GM20431 (cell line): ENCODE measurements around the gene SDK2.

Source experiments
- in situ Hi-C: fragments of 300-500 bp; cut with MseI, MboI; formaldehyde crosslinking; loops from one replicate; pipeline ENCODE4 v1.15.0; 2020; ENCODE audit warnings: low sequenced_read_pairs; ENCODE audit not compliant: unreplicated experiment

The SDK2 gene

DNA sequence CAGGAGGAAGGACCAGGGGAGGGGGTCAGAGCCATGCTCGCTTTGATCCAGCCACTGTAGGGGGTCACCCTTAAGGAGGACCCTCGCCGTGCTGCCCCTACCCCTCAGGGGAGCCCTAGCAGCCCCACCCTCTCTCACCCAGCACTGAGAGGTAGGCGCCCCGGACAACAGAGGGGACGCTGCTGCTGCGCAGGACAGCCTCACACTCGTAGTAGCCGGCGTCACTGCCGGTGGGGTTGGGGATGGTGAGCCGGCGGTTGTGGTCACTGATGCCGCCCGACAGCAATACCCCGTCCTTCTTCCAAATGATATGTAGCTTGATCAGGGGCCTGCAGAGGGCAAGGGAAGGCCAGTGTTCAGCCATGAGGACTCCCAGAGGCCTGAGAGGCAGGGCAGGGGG, 206.4 kb downstream of the SDK2 start:
- in situ Hi-C loops = no loop called here

DNA sequence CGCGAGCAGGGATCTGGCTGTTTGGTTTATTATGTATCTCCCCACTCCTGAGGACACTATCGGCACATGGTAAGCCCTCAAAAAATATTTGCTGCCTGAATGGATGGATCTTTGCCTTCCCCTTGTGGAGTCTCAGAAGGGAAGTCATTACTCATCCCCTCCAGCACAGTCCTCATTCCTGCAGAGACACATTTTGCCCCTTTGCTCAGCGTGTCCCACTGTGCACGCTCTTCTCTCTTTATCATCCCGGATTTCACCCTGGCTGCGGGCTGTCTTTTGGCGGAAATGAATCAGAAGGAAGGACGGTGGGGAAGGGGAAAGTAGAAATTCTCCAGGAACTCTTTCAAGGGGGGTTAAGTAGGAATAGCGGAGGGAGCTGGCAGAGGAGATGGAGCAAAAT, 207.3 kb downstream of the SDK2 start:
- in situ Hi-C loops = no loop called here

DNA sequence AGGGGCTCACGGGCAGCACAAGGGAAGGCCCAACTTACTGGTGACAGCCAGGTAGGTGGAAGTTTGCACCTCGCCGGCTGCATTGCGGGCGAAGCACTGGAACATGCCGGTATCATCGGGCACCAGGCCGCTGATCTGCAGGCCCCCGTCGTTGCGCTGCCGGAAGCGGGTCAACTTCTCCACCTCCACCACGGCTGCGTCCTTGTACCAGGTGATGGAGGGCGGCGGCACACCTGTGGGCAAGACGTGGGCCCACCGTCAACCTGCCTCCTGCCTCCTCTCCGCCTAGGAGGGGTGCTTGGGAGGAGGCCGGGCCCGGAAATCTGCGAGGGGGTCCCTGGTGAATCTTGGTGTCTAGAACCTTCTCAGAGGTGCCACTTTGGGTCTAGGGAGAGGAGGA, 208.8 kb downstream of the SDK2 start:
- in situ Hi-C loops = no loop called here

DNA sequence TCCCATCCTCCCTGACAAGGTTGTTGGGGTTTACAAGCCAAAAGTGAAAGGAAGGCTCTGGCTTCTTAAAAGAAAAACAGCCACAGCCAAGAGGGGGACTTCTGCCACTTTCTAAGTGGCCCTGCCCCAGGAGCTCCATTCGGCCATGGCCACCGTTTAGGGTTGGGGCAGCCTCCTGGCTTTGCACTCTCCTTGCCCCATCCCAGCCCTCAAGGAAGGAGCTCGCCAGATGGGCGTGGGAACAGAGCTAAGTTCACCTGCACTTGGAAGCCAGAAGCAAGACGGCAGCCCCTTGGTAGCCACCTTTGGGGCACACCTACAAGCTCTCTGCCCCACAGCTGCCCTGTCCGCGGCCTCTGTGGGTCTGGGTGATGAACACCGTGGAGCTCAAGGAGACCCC, 210.1 kb downstream of the SDK2 start:
- in situ Hi-C loops = no loop called here

DNA sequence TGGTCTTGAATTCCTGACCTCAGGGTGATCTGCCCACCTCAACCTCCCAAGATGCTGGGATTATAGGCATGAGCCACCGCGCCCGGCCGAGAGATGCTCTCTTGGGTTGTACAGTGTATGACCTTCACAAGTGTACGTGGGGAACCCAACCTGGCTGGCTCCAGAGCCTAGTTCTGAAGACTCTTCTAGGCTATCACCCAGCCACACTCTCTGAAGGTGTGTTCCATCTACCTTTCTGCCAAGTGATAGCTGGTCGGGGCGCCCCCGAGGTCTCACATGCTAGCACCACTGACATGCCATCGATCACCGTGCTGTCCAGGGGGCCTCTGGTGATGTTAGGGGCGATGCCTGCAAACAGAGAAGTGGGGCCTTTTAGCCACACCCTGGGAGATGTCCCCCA, 210.7 kb downstream of the SDK2 start:
- in situ Hi-C loops = no loop called here

DNA sequence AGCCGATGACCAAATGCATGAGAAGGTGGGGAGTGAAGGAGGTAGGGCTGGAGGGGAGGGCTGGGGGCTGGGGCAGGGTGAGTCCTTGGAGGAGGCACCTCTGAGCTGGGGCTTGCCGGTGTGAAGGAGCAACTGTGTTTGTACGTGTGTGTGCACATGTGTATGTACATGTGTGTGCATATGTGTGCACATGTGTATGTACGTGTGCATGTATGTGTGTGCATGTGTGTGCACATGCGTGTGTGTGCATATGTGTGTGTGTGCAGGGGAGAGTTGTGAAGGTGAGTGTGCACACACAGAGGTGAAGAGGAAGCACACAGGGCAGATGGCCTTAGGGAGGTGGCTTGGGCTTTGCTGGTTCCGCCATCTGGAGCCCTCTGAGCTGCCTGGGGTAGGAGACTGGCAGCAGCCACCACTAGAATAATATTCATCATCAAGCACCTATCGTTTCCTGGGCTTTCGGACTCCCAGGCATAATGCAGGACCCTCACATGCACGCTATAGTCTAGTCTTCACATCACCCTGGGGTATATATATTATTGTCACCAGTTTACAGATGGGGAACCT, 211.5 kb downstream of the SDK2 start:
- in situ Hi-C loops = no loop called here

DNA sequence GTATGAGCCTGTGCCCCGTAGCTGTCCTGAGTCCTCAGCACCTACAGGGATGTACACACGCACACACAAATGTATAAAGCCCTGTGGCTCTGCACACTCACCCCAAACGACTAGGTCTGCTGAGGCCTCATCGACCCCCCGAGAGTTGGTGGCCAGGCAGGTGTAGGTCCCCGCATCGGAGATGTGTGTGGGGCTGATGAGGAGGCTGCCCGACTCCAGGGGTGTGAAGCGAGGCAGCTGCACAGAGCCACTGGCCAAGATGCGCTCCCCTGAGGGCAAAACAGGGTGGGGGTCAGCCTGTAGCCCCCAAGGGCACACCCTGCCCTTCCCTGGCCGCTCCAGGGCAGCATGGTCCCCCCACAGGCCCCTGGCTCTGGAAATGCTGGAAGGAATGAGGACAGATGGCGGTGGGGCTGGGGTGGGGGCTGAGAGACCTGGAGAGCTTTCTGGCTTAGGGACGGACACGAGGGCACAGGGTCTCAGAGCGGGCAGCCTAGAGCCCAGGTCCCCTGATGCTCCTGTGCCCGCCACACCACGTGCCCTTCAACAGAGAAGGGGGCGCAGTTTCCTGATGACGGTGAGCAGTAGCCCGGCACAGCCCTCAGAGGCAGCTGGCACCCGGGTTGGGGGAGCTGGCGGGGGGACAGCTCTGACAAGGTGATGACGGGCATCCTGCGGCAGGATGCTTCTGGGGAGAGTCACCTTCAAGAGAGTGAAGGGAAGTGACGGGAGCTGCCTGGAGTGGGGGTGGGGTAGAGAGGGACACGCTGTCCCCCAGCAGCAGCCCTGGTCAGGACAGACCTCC, 212.6 kb downstream of the SDK2 start:
- in situ Hi-C loops = no loop called here

DNA sequence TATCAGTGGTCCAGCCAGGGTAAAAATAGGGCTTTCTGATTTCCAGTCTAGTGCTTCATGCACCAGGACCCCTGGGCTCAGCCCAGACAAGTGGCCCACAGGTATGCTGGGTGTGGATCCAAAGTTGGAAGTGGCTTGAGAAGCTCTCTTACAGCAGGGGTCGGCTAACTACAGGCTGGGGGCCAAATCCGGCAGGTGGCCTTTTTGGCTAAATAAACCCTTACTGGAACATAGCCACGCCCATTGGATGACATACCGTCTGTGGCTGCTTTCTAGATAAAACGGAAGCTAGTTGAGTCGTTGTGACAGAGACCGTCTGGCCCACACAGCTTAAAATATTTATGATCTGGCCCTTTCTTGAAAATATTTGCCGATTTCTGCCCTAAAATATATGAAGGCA, 213.4 kb downstream of the SDK2 start:
- in situ Hi-C loops = no loop called here

DNA sequence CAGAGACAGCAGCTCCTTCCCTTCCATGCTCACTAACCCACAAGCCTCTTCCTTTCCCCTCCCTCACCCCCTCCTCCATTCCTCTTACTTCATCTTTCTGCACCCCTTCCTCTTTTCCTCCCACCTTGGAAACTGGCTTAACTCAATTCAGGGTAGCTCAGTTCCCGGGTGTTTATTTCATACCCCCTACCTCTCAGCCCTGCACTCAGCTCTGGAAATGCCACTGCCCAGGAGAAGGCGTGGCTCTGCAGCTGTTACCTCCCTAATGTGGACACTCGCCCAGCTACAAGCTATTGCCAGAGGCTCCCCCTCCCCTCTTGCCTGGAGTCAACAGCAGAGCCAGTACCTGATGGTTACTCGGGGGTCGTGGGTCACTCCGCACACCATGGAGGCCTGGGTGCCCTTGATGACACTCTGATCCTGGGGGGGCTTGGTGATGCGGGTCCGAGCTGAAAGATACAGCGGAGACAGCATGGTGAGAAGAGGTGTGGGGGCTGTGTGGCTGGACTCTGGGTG, 214.0 kb downstream of the SDK2 start:
- in situ Hi-C loops = no loop called here

DNA sequence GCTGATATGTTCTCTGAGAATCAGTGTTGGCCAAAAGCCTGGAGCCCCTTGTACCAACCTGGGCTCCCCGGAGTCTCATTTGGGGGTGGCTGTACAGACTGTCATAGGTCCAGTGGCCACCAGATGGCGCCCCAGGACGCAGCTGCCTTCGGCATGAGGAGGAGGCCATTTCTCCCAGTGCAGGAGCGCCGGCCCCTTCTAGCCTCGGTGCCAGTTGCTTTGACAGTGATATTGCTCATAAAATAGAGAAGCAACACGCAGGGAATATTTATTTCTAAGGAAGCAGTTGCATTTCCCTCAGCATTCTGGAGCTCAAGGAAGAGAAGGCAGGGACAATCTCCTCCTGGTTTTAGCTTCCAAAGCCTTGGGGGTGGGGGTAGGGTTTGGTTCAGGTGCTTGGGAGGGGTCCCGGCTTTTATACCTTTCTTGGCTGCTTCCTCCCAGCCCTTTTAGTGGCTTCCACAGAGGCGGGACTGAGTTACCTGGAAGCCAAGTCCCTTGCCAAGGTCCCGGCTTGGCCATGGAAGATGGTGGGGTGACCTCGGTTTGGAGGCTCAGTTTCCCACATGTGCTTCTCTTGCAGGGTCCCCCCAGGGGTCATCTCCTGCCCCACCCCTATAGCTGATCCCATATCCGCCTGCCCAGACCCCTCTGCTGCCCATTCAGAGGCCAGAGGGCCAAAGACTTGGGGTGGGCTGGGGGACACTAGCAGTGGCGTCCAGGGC, 214.6 kb downstream of the SDK2 start:
- in situ Hi-C loops = no loop called here

DNA sequence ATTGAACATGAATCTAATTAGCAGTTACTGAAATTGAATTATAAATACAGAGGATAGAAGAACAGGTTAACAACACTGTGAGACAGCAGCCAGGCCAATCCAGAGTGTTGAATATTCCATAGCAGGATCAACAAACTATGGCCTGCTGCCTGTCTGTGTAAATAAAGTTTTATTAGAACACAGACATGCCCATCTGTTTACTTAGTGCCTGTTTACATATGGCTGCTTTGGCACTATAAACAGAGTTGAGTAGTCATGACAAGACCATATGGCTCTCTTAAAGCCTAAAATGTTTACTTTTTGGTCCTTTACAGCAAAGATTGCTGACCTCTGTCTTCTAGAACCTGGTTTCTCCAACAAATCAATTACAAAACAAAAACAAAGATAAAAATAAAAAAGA, 217.0 kb downstream of the SDK2 start:
- in situ Hi-C loops = no loop called here

DNA sequence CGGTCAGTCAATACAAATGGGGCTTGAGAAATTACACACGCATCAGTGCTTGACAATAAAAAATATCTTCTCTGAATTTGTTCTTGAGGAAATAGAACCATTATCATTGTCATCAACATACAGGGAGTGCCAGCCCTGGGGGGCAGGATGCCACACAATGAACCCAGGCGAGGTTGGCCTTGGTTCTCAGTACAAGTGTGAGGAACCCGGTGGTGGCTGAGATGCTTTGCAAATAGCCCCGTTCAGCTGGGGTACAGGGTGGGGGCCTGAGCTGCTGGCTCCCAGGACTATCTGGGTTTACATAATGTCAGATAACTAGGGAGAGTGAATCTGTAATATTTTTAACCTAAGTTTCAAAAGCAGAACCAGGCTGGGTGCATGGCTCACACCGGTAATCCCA, 219.7 kb downstream of the SDK2 start:
- in situ Hi-C loops = no loop called here

DNA sequence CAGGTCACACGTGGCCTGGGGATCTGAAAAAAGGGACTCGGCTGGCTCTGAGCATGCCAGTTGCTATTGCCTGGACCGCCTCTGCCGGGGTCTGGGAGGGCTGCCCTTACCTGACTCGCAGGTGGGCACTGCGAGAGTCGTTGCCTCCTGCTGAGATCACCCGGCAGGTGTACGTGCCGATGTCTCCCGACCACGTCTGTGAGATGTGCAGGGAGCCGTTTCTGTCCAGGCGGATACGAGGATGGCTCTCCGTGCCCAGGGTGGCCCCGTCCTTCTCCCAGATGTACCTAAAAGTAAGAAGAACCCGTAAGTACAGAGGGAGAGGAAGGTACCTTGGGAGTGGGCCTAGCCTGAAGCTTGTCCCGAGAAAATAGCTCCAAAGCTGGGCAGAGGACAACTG, 220.4 kb downstream of the SDK2 start:
- in situ Hi-C loops = no loop called here

DNA sequence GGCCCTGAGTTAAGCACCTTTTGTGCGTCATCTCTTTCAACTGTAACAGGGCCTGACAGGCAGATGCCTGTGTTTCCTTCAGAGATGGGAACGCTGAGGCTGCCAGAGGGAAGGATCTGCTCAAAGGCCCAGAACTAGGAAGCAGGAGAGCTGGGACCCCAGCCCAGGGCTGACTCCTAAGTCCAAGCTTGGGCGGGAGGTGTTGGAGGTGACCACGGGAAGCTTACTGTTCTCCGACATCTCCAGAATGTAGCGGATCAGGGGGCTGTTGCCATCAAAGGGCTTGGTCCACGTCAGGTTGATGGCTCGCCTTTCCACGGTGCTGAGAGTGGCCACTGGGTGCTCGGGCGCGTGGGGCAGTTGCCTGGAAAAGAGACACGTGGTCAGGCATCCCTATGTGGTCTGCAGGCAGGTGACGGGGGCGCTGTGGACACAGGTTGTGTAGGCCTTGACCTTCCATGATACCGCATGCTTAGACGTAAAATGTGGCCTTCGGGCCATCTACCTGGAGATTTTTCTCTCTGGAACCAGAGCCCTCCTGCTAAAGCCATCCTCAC, 221.0 kb downstream of the SDK2 start:
- in situ Hi-C loops = no loop called here

DNA sequence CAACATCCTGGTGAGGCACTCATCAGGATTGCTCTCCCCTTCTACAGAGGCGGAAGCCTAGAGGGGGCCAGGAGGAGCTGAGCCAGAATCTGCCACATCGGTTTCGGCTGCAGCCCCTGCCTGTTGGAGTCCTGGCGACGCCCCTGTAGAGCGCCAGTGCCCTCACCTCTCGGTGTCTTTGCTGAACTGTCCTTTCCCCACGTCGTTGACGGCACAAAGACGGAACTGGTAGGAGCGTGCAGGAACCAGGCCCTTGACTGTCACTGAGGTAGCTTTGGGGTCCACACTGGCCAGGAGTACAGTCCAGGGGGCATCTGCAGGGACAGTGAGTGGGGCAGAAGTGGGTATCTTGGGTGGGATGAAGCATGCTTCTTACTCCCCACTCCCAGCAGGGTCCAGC, 222.1 kb downstream of the SDK2 start:
- in situ Hi-C loops = no loop called here

DNA sequence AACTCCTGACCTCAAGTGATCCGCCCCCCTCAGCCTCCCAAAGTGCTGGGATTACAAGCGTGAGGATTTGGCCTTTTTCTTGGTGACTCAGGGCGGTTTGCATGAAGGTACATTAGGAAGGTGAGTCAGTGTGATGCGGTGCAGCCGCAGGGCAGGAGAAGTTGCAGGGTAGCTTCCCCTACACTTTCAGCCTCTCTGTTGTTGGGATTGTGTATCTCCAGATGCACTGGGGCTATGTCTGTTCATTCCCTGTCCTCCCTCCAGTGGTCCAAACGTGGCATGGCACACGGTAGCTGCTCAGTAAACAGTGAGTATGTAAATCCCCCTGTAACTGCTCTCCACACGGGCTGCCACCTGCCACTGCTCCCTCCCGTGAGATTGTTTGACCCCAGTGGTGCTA, 223.3 kb downstream of the SDK2 start:
- in situ Hi-C loops = no loop called here

DNA sequence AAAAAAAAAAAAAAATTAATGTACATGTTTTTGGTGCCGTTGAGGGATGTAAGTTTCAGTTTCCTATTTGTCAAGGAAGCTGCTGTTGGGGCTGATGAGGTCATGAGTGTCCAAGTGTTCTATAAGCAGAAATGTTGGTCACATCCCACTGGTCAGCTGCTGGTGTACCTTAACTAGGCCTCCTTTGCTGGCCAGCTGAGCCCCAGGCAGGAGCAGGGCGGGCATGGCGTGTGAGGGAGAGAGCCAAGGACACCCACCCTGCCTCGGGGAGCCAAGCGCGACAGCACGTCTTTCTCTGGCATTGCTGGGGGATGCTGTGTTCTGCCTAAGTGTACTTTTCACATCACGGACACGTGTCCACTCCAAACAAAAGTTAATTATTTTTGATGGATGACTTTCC, 224.4 kb downstream of the SDK2 start:
- in situ Hi-C loops = no loop called here

DNA sequence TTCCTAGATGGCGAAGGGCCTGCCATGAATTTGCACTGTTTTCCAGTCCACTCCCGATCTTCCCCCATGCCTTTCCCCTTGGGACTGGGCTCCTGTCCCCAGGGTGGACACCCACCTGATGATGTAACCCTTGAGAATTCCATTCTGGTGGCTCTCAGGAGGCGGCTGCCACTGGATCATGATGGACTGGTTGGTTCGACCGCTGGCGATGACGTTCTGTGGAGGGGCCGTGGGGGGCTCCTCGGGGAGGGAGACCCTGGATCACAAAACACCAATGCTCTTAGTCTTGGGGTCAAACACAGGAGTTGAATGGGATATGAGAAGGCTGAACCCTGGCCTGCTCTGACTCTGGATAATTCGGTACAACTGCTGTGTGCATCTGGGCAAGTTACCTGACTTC, 225.2 kb downstream of the SDK2 start:
- in situ Hi-C loops = no loop called here

DNA sequence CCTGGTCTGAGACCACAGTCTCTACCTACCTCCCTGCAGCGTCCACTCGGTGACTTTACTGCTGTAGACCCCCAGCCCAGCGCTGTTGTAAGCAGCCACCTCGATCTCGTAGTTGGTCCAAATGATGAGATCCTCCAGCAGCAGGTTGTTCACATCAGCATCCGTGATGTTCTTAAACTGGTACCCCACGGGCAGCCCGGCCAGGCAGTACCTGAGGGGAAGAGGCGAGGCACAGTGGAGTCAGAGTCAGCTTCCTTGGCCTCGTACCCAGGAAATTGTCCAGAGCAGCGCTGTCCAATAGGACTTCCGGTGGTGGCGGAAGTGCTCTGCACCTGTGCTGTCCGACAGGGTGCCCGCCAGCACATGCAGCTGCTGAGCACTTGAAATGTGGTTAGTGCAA, 228.5 kb downstream of the SDK2 start:
- in situ Hi-C loops = no loop called here

DNA sequence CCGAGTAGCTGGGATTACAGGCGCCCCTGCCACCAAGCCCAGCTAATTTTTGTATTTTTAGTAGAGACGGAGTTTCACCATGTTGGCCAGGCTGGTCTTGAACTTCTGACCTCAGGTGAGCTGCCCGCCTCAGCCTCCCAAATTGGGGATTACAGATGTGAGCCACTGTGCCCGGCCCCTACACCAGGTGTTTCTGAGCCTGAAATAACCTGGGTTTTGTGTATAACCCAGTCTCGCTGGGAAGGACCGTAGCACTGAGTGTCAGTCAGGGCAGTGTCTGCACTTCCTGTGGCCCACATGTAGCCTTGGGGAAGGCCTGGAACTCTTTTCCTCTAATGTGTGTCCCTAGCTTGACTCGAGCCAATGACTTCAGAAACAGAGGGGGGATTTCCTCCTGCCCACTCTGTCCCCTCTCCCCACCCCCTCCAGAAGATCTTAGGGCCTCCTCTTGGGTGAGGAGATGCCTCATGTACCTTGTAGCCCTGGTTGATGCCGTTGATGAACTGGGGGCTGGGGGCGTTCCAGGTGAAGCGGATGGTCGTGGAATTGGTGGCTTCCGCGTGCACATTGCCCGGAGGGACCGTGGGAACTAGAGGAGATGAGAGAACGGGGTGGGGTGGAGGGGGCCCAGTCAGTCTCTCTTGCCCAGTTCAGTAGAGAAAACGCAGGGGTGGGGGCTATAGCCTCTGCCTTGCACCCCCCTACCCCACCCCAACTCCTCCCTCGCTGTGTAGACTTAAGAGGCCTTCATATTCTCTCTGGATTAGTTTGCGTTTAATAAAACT, 229.9 kb downstream of the SDK2 start:
- in situ Hi-C loops = no loop called here
